ENCODE measurements around the gene COCH.

COCH gene

DNA sequence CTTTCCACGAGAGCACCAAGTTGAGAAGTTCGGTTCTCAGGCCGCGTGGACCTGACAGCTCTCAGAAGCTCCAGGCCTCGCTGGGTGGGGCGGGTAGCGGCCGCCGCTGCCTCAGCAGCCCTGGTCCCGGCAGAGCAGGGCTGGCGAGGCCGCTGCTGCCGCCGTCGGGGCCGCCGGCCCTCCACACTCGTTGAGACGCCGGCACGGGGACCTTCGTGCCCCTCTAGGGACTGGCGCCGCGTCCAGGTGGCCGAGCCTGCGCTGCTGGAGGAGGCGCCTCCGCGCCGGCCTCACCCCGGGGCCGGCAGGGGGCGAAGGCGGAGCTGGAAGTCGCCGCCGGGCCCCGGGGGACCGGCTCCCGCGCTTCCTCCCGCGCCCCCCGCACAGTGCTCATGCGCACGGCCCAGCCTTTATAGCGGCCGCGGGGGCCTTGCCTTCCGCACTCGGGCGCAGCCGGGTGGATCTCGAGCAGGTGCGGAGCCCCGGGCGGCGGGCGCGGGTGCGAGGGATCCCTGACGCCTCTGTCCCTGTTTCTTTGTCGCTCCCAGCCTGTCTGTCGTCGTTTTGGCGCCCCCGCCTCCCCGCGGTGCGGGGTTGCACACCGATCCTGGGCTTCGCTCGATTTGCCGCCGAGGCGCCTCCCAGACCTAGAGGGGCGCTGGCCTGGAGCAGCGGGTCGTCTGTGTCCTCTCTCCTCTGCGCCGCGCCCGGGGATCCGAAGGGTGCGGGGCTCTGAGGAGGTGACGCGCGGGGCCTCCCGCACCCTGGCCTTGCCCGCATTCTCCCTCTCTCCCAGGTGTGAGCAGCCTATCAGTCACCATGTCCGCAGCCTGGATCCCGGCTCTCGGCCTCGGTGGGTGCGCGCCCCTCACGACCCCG, at the start of gene COCH:
Gene COCH, plus strand, starts transcription at position 440 of the 879 bp plus-strand sequence. Its CDS starts 380 bp downstream, at position 820.
- DNase-seq, result peak; percentile 21 to 49

GRCh38 chr14:30826070-30826469, 48.3 kb upstream of the COCH start:
- DNase-seq, result no peak

DNA sequence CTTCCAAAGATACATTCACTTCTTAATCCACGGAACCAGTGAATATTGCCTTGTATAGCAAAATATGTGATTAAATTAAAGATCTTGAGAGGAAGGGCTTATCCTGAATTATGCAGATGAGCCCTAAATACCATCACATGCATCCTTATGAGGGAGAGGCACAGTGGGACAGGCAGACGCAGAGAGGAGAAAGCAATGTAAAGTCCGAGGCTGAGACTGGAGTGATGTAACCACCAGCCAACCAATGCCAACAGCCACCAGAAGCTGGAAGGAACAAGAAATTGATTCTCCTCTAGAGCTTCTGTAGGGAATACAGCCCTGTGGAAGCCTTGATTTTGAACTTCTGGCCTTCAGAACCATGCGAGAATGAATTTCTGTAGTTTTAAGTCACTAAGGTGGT, 44.5 kb upstream of the COCH start:
- no peak for DNase-seq

DNA sequence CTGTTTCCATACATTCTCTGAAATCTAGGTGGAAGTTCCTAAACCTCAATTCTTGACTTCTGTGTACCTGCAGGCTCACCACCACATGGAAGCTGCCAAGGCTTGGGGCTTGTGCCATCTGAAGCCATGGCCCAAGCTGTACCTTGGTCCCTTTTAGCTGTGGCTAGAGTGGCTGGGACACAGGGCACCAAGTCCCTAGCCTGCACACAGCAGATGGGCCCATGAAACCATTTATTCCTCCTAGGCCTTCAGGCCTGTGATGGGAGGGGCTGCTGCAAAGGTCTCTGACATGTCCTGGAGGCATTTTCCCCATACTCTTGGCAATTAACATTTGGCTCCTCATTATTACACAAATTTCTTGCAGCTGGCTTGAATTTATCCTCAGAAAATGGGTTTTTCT, 40.0 kb upstream of the COCH start:
- DNase-seq, result no peak

DNA sequence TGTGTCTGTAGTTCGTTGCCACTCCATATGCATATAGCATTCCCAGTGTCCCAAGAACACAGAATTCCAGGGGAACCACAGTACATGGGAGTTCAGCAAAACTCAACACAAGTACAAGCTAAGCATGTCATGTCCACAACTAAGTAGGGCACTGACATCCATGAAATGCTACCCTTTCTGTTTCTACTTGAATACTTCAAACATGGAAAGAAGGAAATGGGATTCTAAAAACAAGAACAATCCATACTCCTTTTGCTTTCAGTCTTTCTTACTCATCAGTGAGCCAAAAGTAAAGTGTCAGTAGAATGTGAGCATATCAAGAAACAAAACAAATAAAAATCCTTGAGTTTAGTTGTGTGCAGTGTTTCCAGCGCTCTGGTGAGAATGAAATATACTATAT, 36.0 kb upstream of the COCH start:
- no peak for DNase-seq

DNA sequence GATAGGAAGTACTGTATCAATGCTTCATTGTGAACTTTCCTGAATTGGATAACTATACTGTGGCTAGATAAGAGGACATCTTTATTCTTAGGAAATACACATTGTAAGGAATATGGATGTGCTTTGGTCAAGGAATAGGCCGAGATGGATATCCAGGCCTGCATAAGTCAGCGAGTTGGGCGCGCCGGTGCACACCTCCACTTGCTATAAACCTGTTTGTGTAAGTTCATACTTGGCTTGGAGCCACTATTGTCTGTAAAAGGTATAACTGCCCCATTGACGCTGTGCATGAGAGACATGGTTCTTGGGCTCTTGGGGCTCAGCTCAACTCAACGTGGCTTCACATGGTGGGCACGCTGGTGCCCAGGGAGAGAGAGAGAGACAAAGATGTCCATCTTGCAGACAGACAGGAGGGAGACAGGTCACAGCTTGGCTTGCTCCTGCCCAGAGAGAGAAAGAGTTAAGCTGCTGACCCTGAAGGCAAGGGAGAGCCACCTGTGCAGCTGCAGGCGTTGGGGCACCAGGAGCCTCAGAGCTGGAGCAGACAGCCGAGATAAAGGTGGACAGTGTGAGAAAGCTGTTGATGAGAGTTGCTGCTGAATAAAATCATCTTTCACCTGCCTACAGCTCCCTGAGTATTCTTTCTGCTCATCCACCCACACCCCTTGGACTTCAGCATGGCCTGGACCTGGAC, 34.1 kb upstream of the COCH start:
- DNase-seq, result no peak

DNA sequence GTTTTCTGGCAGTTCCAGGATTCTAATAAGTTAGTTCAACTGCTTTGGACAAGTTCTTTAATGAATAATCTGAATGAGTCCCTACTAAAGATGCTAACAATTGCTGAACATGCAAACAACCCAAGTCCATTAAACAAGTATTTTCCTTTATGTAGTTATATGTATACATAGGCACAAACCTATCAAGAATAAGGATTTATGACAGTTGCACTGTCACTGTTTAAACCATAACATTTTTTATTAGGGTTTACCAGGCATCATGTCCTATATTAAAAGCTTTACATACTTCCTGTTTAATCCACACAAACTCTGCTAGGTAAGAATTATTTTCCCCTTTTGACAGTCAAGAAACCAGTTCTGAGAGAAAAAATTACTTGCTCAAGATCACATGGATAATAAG, 31.9 kb upstream of the COCH start:
- no peak for DNase-seq

- no peak for DNase-seq
Observed at GRCh38 chr14:30848449-30849240, 25.7 kb upstream of the COCH start.

GRCh38 chr14:30849354-30849753, 25.0 kb upstream of the COCH start:
- no peak for DNase-seq

- no peak for DNase-seq
Observed at GRCh38 chr14:30849983-30850382, 24.4 kb upstream of the COCH start.

DNA sequence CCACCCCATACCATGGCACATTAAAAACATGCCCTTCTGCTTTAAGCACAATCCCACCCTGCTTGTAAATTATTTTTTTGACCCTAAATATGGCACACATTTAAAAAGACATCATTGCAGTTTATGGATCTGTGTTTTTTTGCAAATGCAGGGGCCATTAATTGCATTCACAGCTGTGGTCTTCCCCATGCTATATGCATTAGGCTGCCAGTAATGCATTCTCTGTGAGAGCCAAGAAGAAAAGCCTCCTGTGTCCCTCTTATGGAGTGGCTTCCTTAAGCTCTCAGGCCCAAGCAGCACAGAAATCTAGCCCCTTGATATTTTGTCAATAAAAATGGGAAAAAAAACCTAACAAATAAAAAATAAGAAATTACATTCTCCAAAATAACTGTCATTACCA, 20.4 kb upstream of the COCH start:
- no peak for DNase-seq

GRCh38 chr14:30854492-30854891, 19.9 kb upstream of the COCH start:
- DNase-seq, result no peak

DNA sequence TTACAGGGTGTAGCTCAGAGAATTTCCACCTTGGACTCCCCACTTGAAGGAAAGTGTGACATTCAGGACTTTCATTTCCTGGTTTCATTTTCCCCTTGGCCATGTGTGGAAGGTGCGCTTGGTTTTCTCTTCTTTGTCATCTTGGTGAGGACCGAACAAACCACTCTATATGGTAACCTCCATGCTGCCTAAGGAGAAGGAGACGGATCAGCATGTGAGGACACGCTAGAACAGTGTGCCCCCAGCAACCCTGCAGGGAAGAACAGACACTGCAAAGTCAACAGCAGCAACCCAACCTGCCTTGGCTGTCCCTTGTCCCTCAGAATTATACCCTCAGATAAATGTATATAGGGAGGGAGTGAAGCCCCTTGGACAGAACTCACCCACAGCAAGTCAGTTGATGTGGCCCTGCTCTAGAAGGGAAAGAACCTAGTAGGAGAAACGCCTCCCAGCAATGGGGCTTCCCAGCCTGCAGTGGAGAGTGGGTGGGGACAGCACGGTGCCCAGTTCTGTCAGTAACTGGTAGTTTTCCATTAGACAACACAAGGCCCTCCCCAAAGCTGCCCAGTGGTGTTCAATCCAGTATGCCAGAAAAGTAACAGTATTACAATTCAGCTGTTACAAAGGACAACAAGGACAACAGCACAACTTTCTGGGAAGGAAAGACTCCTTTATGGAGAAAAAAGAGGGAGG, 18.9 kb upstream of the COCH start:
- peak; percentile 18 to 26 for DNase-seq

DNA sequence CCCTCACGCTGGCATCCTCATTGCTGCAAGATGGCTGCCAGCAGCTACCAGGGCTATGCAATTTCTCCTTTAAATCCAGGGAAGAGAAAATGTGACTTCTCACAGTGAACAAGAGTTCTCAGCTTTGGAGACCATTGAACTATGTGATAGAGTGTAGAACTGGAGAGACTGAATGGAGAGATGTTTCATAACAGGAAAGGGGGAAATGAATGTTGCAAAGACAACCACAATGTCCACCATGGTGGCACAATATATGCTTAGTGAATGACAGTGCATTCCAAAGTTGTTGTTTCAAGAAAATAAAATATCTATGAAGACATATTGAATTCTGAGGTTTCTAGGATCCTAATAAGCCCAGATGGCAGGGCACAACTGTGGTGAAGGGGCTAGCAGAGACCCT, 13.2 kb upstream of the COCH start:
- no peak for DNase-seq

DNA sequence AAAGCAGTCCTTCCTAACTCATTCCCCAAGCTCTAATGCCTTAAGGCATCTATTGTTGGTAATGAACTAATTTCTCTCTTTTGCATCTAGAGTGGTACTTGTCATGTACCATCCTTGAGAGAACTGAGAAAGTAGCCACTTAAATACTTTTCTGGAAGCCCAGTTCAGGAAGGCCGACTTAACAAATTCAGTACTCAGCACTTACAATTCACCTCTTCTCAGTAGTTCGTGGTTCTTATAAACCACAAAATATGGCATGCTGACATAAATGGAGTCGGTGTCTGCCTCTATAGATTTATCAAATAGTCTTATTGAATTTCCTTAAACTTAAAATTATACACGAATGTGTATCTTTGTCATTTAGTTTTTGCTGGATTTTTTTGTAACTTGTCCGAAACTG, 9.4 kb upstream of the COCH start:
- no peak for DNase-seq

DNA sequence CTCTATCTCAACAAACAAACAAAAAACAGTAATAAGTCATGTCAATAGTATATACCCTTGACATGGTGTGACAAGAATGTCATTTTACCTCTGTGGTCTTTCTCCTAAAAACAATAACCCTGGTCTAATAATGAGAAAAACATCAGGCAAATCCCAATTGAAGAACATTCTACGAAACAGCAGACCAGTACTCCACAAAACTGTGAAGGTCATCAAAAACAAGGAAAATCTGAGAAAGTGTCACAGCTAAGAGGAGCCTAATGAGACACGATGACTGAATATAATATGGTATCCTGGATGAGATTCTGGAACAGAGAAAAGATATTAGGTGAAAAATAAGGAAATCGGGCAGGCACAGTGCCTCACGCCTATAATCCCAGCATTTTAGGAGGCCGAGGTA, 5.6 kb upstream of the COCH start:
- no peak for DNase-seq

- no peak for DNase-seq
Observed at GRCh38 chr14:30869551-30870155, 4.7 kb upstream of the COCH start.

DNA sequence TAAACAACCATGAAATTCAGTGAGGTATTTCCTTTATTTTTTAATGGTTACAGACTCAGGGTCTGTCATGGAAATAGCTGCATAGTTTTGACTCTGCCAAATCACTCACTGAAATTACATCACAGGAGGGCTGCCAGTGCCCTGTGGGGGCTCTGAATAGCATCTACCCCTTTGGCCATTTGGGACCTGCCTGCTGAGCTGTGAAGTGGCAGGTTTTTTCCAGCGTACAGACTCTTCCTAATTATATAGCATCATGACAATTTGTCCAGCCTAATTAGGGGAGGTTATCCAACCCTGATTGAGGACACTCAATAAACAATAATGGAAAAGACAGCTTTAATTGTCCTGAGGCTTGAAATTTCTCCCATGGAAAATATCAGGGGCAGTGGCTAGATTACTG, 1.8 kb upstream of the COCH start:
- no peak for DNase-seq

DNA sequence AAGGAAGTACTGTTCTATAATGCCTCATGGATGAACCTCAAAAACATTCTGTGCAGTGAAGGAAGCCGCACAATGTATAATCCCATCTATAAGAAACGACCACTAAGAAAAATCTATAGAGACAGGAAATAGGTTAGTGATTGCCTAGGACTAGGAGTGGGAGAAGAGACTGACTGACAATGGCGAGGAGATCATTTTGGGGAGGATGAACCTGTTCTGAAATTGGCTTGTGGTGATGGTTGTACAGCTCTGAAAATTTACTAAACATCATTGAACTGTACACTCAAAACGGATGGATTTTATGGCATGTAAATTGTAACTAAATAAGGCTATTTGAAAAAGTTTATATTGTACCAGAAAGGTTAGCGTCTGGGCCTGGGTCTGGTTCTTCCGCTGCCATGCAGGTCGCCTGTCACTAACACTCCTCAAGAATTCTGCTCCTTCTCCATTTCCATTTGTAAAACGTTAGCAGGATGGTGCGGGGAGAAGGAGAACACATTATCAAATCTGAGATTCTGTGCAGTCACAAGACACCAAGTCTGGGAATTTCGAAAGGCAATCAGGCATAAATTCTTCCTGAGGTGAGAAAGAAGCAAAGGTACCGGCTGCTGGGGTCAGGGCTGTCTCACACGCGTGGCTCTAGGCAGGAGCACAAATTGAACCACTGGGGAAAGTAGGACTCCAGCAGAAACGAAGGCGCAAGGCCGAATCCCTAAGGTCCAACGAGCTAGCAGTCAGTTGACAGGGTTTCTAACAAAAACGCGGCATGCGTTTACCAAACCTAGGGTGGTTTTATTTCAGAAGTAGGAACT, 845 bp upstream of the COCH start:
- DNase-seq, result no peak

DNA sequence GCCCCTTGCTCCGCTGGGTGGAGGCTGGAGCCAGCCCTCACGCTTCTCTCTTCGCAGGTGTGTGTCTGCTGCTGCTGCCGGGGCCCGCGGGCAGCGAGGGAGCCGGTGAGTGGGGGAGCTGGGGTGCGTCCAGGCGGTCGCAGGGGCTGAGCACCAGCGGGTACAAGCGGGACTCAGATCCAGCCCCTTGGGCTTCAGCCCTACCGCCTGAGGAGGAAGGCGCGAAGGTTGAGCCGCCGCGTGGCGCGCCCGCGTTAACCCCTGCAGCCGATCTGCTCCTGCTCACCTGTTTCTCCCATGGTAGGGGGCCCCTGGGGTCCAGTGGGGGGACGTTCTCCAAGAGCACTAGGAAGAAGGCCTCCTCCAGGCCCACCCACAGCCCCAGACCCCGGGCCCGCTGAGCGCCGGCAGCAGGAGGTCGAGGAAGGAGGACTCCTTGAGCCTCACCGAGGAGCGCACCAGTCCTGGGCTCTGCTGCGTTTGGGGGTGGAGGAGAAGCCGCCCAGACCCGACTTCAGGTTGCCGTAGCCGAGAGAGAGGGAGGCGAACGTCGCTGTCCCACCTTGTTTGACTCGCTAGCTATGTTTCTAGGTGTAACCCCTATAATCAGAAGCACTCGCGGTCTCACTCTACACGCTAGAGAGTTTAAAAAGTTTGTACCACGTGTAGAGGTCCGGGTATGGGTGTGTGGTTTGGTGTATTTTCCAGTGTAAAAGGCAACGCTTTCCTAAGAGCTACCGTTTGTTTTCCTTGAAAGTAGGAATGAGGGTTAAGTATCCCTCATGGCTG, 834 bp downstream of the COCH start:
- peak in 1 of 2 donors; percentile 25 for DNase-seq

DNA sequence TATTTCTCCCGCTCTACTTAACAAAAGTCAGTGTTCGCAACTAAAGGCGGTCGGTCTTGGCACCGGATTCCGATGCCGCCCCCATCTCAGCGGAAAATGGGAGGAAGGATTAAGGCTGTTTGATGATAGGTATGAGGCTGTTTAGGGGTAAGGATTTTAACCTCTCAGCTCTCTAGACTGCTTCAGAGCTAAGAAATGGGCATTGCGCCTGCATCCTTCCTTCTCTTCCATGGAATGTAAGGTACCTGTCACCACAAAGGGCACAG, 1.4 kb downstream of the COCH start:
- no peak for DNase-seq
